HT1080 (cell line): Measurements from ENCODE around the gene KIAA1671. TPM values are rescaled to one million over a fixed set of nuclear protein-coding genes. Genes with fewer than 3 reads are reported as not detected.

Experiments used
- DNase-seq: peaks from one replicate; pipeline ENCODE4 v3.0.0-alpha.2; 2015; ENCODE audit warnings: low read depth
- total RNA-seq: library from RNA; depleted of rRNA; stranded (reverse); fragments of >200 nt; shearing (Covaris generic); gene quantifications from 2 replicates; pipeline ENCODE4 v1.2.3, GENCODE V29; 2014

KIAA1671 gene
- total RNA-seq, 1 experiment from 2014 or later: 12.8 TPM

DNA sequence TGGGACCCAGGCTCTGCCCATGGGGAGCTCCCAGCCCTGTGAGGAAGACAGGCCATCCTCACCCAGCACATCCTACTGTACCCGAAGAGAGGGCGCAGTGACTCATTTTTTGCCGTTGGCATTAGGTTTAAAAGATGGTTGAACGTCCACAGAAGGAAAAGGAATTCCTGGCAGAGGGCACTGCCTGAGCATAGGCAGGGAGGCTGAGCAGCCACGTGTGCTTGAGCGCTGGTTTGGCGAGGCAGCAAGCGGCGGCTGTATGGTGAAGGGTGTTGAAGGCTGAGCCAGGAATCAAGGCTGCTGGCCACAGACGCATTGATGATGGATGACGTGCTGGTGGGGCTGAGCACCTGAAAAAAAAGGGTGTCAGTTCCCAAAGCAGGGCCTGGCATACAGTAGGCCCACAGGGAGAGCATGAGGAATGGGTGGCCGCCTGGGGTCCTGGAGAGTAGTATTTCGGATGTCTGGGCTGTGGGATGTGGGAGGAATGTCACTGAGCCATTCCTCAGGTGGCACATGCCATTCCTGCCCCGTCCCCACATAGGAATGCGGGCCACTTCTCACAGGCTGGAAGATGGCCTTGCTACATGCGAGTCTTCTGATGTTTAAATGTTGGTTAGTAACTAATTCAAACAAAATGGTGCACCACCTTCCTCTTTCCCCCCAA, 112.5 kb downstream of the KIAA1671 start:
- no peak for DNase-seq

DNA sequence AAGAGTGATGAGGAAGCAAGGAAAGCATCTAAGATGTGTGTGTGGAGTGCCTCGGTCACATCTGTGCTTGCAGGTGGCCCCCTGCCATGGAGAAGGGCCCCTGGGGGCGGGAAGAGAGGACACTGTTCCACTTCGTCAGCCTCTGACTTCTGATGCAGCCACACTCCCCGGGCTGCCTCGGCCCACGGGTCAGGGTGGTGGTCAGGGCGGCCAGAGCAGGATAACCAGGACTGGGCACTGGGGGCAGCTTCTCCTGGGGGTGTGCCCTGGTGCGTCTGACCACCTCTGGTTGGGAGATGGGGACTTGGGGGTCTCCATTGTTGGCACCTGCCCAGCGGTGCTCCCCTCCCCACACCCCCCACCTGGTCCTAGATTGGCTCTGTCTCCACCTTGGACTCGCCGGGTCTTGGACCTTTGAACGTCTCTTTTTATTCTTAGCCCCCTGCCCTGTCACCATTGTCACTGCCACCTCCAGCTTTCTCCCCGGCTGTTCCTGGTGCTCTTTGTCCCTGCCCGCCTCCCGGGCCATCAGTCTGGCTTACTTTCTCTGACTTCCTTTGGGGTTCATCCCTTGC, 114.4 kb downstream of the KIAA1671 start:
- DNase-seq: no peak

DNA sequence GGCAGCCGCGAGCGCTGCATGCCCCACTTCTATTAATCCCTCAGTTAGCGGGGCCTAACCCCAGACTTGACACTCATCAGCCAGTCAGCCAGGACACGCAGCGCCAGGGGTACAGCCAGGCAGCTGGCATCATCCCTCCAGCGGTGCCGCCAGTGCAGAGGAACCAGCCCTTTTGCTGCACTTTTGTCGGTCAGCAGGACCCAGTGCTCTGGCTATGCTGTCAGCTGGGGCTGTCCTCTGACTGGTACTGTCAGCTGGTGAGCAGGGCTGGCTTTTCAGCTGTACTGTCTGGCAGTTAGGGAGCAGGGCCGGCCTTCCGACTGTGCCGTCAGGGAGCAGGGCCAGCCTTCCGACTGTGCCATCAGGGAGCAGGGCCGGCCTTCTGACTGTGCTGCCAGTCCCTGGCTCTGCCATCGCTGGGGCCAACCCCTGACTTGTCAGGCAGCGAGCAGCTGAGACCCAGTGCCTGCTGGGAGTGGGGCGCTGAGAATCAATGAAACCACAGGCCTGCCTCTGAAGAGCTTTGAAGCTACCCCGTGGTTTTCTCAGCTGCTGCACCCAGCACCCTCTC, 115.4 kb downstream of the KIAA1671 start:
- no peak for DNase-seq

DNA sequence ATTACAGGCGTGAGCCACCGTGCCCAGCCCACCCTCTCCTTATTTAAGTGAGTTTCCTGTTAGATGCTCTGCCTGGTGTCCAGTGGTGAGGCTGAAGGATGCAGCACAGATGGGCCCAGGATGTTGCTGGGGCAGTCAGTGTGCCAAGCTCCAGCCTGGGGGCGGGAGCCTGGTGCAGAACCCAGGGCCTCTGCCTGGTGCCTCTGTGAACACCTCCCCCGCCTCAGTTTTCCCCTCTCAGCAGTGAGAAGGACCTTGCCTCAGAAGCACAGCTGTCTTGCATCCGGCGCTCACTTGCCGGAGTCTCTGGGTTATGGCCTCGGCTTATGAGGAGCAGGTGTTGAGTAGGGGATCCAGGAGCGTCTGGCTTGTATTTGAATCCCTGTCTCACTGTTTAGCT, 116.2 kb downstream of the KIAA1671 start:
- DNase-seq: no peak

DNA sequence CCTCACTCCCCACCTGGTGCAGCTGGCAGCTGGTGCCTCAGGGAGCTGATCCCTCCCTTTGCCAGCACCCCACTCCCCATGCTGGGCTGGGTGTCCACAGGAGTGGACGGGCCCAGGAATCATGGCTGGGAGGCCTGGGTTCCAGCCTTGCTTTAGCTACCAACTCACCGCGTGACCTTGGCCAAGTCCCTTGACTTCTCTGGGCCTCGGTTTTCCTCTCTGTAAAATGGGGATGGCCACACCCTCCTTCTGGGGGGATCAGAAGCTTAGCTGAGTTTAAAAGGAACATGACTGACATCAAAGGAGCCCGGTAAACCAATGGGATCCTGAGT, 116.9 kb downstream of the KIAA1671 start:
- DNase-seq: no peak

DNA sequence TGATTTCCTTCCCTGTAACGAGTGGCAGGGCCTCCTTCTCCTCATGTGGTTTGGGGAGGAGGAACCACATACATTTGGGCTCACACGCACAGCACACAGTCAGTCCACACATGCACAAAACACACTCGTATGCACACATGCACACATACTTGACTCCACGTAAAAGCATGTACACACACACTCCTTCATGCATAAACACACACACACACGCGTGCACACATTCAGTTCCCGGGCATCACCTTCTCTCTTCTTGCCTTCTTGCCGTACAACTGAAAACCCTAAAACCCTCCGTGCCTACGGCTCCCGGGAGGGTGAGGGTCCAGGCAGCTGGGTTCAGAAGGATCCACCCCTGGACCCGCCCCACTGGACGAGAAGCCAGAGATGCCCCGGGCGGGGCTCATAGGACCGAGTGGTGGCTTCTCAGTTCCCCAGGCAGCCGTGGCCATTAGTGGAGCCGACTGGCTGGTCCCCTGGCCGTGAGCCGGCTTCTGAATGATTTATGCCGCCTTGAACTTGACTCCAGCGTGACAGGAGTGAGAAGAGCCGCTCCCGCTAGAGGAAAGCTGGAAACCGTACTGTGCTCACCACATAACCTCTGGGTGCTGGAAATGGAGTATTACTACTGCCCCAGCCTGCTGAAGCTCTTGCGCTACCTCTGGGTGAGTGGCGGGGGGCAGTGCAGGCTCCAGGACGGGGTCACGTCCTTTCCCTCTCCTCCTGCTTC, 117.4 kb downstream of the KIAA1671 start:
- no peak for DNase-seq

DNA sequence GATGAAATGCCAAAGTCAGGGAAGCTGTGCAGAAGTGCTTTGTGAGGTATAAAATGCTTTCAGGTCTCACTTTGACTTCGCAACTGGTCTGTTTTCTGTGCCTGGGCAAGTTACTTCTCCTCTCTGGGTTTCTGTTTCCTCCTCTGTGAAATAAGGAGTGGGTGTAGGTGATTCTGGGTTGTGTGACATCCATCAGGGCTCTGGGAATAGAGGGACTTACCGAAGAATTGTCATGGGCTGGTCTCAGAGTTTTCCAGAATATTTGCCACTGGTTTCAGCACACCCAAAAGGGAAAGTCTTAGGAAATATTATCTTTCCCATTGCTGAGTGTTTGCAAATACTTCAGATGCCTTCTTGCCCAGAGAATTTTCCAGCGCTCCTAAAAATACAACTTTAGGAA, 118.4 kb downstream of the KIAA1671 start:
- DNase-seq: no peak

DNA sequence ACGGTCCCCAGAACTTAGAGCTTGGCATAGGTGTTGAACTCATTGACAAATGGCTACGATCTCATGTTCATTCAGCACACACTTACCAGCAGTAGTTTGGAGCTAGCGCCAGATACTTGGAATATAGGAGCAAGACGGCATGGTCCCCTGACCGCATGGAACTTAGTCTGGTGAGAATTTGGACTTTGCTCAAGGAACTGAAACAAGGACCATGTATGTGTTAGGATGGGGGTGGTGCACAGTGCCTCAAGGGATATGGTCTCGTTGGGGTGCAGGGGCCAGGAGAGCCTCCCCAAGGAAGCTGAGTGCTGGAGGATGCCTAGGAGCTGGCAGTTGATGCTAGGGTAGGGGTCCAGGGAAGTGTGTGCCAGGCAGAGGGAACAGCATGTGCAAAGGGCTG, 119.2 kb downstream of the KIAA1671 start:
- no peak for DNase-seq

DNA sequence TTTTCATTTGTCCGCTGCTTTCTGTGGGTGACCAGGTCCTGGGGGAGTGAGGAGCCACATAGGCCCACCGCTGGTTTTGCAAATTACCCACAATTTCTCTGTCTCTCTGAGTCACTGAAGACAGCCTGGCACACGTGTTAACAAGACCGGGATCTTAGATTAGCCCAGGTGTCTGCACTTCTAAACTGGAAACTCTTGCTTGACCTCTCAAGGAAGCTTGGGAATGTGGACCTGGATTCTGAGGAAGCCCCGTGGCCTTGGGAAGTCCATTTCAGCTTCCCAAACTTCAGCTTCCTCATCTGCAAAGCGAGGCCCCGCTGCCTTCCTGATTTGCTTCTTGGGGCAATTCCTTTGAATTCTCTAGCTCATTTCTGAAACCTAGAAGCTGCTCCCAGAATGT, 119.9 kb downstream of the KIAA1671 start:
- no peak for DNase-seq

DNA sequence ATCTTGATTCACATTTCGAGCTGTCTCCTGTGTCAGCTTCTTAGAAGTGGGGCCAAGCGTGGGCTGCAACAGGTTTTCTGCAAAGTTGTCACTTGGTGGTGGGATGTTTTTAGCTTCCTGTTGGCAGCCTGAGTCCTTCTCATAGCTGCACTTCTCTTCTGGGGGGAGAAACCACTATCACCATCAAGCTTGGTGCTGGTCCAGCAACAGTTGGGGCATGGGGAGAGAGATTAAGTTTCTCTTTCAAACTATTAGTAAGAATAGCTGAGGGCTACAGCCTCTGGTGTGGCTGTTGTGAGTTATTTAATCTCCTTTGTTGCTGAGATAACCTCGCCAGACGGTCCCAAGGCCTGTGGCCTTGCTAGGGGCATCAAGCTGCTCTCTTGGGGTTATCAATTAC, 123.8 kb downstream of the KIAA1671 start:
- no peak for DNase-seq

DNA sequence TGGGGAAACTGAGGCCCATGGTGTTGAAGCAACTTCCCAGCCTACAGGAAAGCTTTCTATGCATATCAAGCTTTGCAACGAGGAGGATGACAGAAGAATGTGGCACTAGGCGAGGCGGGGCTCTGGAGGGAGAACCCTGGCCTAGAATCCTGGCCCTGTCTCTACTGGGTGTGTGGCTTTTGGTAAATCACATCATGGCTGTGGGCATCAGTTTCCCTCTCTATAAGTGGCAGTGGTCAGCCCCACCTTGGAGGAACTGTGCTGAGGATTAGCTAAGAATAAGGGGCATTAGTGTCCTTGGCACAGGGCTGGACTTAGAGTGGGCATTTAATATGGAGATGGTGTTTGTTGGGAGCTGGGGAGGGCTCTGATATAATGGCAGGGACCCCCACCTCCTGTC, 124.5 kb downstream of the KIAA1671 start:
- no peak for DNase-seq

DNA sequence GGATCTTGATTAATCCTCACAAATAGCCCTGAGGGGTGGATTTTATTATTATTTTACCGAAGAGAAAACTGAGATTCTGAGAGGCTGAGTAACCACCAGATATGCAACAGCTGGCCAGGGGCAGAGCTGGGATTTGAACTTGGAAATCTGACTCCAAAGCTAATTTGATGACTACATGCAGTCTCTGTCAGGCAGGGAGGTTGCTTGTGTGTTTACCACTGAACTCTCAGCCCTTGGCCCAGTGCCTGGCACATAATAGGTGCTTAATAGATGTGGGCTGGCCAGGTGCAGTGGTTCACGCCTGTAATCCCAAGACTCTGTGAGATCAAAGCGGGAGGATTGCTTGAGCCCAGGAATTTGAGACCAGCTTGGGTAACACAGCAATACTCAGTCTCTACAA, 125.4 kb downstream of the KIAA1671 start:
- no peak for DNase-seq

DNA sequence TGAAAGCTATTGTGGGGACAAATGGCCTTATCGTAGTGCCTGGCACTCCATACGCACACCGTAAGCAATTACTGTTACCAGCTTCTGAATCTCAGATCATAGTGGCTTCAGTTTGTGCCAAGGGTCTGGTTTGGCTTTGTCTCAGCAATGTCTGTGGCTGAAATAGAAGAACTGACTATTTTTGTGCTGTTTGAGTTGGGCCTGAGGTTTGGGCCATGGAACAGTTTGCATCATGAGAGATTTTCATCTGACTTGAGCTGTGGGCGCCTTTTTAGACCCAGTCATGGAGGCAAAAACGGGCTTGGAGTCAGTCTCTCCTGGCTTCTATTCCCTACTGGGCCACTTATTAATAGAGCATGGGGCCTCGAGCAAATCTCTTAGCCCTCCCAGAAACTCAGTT, 126.1 kb downstream of the KIAA1671 start:
- DNase-seq: no peak

DNA sequence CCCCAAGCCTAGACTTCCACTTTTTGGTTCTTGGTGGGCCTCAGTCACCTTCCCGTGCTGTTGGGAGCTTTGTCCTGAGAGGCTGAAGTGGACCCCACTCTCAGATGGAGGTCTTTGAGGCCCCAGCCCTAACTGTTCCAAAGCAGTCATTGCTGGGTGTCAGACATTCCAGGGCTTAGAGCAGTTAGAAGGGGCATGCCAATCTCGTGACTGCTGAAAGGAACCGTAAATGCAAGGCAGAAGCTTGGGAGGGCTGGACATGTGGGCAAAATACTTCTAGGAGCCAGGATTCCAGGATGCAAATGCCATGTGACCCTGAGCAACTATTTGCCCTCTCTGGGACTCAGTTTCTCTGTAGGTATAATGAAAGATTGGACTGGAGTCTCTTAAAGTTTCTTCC, 128.3 kb downstream of the KIAA1671 start:
- no peak for DNase-seq

DNA sequence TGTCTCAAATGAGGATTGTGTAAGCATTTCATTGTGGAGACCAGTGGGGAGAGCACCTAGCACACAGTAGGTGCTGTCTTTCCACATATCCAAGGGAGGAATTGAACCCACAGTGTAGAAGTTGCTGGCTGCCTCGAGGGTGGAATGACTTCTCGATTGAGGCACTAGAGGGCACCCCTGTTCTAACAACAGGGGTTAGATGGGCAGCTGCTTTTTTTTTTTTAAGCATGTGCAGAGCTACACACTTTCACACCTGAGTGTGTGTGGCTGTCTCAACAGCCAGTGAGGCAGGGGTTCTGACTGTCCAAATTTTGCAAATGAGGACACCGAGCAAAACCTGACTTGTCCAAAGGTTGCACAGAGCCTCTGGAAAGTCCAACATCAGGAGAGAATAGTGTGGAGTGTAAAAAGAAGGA, 128.9 kb downstream of the KIAA1671 start:
- DNase-seq: peak; percentile 18

DNA sequence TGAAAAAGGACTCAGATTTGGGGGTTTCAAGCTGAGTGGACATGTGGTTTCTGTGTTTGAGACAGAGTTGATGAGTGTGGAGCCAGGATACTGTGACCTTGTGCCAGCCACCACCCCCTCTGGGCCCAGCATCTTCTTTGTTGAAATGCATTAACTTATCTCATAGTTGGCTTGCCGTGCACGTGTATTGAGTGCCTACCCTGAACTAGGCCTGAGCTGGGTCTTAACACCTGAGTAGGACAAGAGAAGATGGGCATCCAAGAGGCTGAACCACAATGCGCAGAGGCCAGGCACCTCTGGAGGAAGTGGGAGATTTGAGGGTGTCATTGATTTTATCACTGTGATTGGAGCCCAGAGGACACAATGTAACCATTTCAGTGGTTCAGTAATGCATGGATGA, 129.6 kb downstream of the KIAA1671 start:
- DNase-seq: no peak

DNA sequence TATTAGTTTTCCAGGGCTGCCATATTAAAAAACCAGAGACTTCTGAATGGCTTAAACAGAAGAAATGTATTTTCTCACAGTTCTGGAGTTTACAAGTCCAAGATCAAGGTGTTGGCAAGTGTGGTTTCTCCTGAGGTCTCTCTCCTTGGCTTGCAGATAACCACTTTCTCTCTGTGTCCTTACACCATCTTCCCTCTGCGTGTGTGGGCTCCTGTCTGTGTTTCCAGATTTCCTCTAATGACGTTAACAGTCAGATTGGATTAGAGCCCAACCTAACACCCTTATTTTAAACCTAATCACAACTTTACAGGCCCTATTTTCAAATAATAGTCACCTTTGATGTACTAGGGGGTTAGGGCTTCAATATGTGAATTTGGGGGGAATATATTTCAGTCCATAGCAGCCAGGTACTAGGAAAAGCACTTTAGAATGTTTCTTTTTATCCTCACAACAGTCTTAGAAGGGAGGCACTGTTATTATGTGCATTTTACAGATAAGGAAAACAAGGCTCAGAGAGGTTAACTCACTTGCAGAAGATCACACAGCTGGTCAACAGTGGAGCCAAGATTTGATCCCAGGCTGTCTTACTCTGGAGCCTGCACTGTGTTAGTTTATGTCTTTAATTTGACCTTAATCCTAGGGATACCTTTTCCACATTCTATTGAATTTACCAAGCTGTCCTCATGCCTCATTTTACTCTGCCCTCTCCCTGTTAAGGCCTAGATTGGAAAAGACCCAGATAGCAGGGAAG, 130.7 kb downstream of the KIAA1671 start:
- DNase-seq: no peak

DNA sequence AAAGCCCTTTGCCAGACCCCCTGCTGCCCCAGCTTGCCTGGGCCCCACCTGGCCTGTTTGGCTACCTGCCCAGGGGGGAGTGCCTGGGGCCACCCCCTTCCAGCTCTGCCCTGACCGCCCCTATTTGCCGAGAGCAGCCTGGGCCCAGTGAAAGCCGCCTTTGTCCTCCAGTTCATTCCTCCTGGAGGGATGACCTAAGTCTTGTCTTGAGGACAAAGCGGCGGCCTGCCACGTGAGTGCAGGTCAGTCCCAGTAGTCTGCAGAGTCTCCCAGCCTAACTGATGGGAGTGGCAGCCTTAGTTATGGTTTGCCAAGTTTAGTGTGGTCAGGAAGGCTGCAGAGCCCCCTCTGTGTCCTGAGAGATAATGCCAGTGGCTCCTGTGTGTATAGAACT, 131.3 kb downstream of the KIAA1671 start:
- DNase-seq: no peak

DNA sequence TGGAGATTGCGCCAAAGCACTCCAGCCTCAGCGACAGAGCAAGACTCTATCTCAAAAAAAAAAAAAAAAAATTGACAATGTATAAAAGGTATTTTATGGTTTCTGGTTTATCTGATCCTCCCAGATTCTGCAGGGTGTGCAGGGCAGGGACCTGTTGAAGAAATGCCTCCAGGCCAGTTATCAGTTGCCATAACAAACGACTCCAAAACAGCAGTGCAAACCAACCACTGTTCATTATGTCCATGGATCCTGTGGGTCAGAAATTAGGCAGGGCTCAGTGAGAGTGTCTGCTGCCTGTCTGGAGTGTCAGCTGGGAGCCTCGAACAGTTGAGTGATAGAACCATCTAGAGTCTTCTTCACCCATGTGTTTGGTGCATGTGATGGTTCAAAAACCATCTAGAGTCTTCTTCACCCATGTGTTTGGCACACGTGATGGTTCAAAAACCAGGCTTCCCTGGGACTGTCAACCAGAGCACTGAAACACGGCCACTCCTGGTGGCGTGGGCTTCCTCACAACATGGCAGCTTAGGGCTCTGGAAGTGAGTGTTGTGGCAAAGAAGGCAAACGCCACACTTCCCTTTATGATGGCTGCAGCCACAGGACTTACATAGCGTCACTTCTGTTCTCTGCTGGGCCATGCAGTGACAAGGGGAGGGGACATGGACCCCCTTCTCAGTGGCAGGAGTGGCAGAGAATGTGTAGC, 132.0 kb downstream of the KIAA1671 start:
- DNase-seq: no peak

DNA sequence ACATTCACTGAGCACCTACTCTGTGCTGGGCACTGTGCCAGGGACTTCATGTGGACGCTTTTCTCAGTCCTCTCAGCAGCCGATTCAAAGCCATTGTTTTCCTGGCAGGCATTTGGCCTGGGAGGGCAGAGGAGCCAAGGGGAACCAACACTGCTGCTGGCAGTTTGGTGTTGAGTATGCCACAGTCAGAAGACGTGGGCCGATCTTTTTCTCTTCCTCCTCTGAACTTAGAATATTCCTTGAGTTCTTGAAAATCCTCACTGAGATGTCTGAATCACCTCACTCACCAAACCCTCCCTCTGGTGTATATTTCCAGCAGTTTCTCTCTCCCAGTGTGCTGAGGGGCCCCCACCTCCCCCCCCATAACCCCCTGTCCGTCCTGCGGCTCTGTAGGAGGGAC, 132.6 kb downstream of the KIAA1671 start:
- no peak for DNase-seq
